ENCODE measurements around the gene MAGI2. TPM values are rescaled to one million over a fixed set of nuclear protein-coding genes. Genes with fewer than 3 reads are reported as not detected.

Gene MAGI2
- total RNA-seq, 1 experiment from 2014 or later: 0.25 TPM

DNA sequence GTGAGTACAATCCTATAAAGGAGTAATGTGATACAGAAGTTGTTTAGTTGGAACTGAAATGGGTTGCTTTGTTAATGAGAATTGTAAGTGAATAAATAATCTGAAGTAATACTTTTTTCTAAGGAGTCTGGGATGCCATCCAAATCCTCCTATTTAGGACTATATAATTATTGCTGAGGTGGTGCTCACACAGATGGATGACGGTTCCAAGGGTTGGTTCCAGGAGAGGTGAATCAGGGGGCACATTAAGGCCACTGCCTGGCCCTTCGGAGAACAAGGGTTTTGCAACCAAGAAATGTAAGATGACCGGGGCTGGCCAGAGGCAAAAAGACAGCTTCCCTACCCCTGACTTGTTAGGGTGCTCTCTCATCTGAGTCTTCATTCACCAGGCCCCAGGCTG is 1302.2 kb downstream of the MAGI2 start:
- POLR2A ChIA-PET: no interaction called here
- CTCF ChIA-PET: no interaction called here
- no peaks in the 10 kb centered on the region for H3K36me3 Mint-ChIP-seq (ENCODE audit: insufficient read depth, unreplicated experiment)
- no peak overlapping the region for H3K4me3 Mint-ChIP-seq (ENCODE audit: unreplicated experiment)
- no peak overlapping the region for H3K27ac Mint-ChIP-seq (ENCODE audit: unreplicated experiment)
- Histone ChIP-seq H3K27me3 (replicated peaks; ENCODE audit: control insufficient read depth, insufficient read depth, low read length) (no peaks in the 10 kb centered on the region), H3K4me3 (ENCODE audit: low read depth, low read length) (no peak overlapping the region), H3K4me1 (no peaks in the 10 kb centered on the region), H3K36me3 (ENCODE audit: control insufficient read depth, insufficient read depth, low read length) (no peaks in the 10 kb centered on the region), H3K9me3 (no peaks in the 10 kb centered on the region)
- no TSS peak for BruUV-seq (replicated peaks)
- H3K9me3 Mint-ChIP-seq (ENCODE audit: unreplicated experiment): no peaks in the 10 kb centered on the region
- TF ChIP-seq CTCF (IDR thresholded peaks at IDR 0.05; ENCODE audit: insufficient read depth in 1 of 2, low read depth in 1 of 2, low read length in 1 of 2, severe bottlenecking in 1 of 2, unreplicated experiment in 1 of 2): no peak
- H3K4me1 Mint-ChIP-seq (ENCODE audit: low read depth, unreplicated experiment): no peaks in the 10 kb centered on the region
- intact Hi-C loops (cut with micrococcal nuclease; ENCODE audit: unreplicated experiment): no loop called here
- DNase-seq: no peak
- H3K27me3 Mint-ChIP-seq (ENCODE audit: insufficient read depth, unreplicated experiment): peaks cover 20% of the 10 kb centered on the region

DNA sequence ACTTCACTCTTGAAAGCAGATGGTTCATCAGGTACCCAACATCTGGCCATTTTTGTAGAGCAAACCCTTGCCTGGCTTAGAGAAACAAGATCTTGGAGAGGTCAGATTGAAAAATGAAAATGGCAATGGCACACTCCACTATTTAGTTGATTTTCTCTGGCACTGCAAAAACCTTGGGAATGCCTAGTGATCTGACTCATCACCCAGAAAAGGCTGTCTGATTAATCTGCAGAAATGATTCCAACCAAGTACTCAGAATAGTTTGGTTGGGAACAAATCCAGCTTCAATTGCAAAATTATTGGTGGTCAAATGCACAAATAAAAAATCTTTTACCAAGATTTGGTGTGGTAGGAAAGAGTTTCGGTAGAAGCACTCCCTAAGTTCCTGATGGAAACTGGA is 1303.7 kb downstream of the MAGI2 start:
- no peaks in the 10 kb centered on the region for H3K27me3 ChIP-seq (replicated peaks; ENCODE audit: control insufficient read depth, insufficient read depth, low read length)
- no peaks in the 10 kb centered on the region for H3K4me1 ChIP-seq
- ChIA-PET POLR2A (no interaction called here), CTCF (no interaction called here)
- no peak overlapping the region for H3K4me3 ChIP-seq (ENCODE audit: low read depth, low read length)
- H3K9me3 ChIP-seq: no peaks in the 10 kb centered on the region
- BruUV-seq (replicated peaks): no TSS peak
- TF ChIP-seq CTCF (IDR thresholded peaks at IDR 0.05; ENCODE audit: insufficient read depth in 1 of 2, low read depth in 1 of 2, low read length in 1 of 2, severe bottlenecking in 1 of 2, unreplicated experiment in 1 of 2): no peak
- H3K4me1 Mint-ChIP-seq (ENCODE audit: low read depth, unreplicated experiment): no peaks in the 10 kb centered on the region
- peaks cover 21% of the 10 kb centered on the region for H3K27me3 Mint-ChIP-seq (ENCODE audit: insufficient read depth, unreplicated experiment)
- DNase-seq: no peak
- H3K36me3 Mint-ChIP-seq (ENCODE audit: insufficient read depth, unreplicated experiment): no peaks in the 10 kb centered on the region
- no peak overlapping the region for H3K4me3 Mint-ChIP-seq (ENCODE audit: unreplicated experiment)
- H3K27ac Mint-ChIP-seq (ENCODE audit: unreplicated experiment): no peak overlapping the region
- intact Hi-C loops (cut with micrococcal nuclease; ENCODE audit: unreplicated experiment): no loop called here
- no peaks in the 10 kb centered on the region for H3K9me3 Mint-ChIP-seq (ENCODE audit: unreplicated experiment)
- H3K36me3 ChIP-seq (ENCODE audit: control insufficient read depth, insufficient read depth, low read length): no peaks in the 10 kb centered on the region

DNA sequence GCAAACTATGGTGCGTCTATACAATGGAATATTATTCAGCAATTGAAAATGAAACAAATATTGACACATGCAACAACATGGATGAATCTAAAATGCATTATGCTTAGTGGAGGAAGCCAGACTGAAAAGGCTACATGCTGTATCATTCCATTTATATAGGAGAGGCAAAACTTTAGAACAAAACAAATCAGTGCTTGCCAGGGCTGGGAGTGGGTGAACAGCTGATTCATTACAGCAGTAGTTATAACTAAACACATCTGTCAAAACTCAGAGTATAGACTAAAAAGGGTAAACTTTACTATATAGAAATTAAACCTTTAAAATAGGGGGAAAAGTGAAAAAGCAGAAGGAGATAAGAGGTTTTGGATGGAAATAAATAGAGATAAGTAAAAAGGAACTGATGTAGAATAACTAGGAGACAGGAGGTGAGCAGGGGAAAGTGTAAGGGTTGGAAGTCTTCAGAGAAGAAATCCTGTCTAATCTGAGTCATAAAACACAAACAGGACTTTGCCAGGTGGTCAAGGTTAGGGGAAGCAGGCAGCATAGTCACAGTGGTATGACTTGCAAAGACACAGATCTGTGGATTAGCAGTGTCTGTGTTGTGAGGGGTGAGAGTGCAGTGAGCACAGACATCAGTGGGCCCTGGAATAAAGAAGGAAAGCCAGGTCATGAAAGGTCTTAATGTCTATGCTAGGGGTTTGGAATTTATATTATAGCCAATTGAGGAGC is 1305.1 kb downstream of the MAGI2 start:
- H3K36me3 ChIP-seq (ENCODE audit: control insufficient read depth, insufficient read depth, low read length): no peaks in the 10 kb centered on the region
- ChIA-PET POLR2A (no interaction called here), CTCF (no interaction called here)
- intact Hi-C loops (cut with micrococcal nuclease; ENCODE audit: unreplicated experiment): no loop called here
- H3K4me1 ChIP-seq: no peaks in the 10 kb centered on the region
- DNase-seq: no peak
- peaks cover 25% of the 10 kb centered on the region for H3K27me3 Mint-ChIP-seq (ENCODE audit: insufficient read depth, unreplicated experiment)
- BruUV-seq (replicated peaks): no TSS peak
- H3K9me3 Mint-ChIP-seq (ENCODE audit: unreplicated experiment): no peaks in the 10 kb centered on the region
- H3K4me1 Mint-ChIP-seq (ENCODE audit: low read depth, unreplicated experiment): no peaks in the 10 kb centered on the region
- H3K36me3 Mint-ChIP-seq (ENCODE audit: insufficient read depth, unreplicated experiment): no peaks in the 10 kb centered on the region
- no peak overlapping the region for H3K4me3 ChIP-seq (ENCODE audit: low read depth, low read length)
- no peak for TF ChIP-seq CTCF (IDR thresholded peaks at IDR 0.05; ENCODE audit: insufficient read depth in 1 of 2, low read depth in 1 of 2, low read length in 1 of 2, severe bottlenecking in 1 of 2, unreplicated experiment in 1 of 2)
- no peaks in the 10 kb centered on the region for H3K27me3 ChIP-seq (replicated peaks; ENCODE audit: control insufficient read depth, insufficient read depth, low read length)
- H3K27ac Mint-ChIP-seq (ENCODE audit: unreplicated experiment): no peak overlapping the region
- H3K9me3 ChIP-seq: no peaks in the 10 kb centered on the region
- H3K4me3 Mint-ChIP-seq (ENCODE audit: unreplicated experiment): no peak overlapping the region
